ENCODE results near the gene HECW1. TPM values are rescaled to one million over a fixed set of nuclear protein-coding genes. Genes with fewer than 3 reads are reported as not detected.

HECW1 gene
- total RNA-seq, 2 experiments from 2014 or later = not detected

GRCh38 chr7:43283706-43284105 is 171.3 kb downstream of the HECW1 start:
- no peak overlapping the region for H3K4me3 Mint-ChIP-seq
- no peak overlapping the region for H3K27ac Mint-ChIP-seq
- CTCF ChIA-PET = interaction anchor here (0.6 kb wide), 1 partner anchor 108 kb away, joined by 3 read pairs; no protein-coding TSS in a partner anchor
- no peak for DNase-seq
- H3K4me1 Mint-ChIP-seq = no peaks in the 10 kb centered on the region
- no peaks in the 10 kb centered on the region for H3K9me3 Mint-ChIP-seq
- H3K27me3 Mint-ChIP-seq = peaks cover 19% of the 10 kb centered on the region
- no peaks in the 10 kb centered on the region for H3K36me3 Mint-ChIP-seq (ENCODE audit: low read depth)
- POLR2A ChIA-PET = no interaction called here

GRCh38 chr7:43289826-43290225 is 177.4 kb downstream of the HECW1 start:
- Mint-ChIP-seq H3K9me3 (peaks cover 5% of the 10 kb centered on the region), H3K4me1 (no peaks in the 10 kb centered on the region), H3K27ac (no peak overlapping the region), H3K27me3 (peaks cover 8% of the 10 kb centered on the region), H3K36me3 (ENCODE audit: low read depth) (no peaks in the 10 kb centered on the region), H3K4me3 (no peak overlapping the region)
- ChIA-PET CTCF (no interaction called here), POLR2A (no interaction called here)
- no peak for DNase-seq

- ChIA-PET POLR2A (no interaction called here), CTCF (no interaction called here)
- H3K9me3 Mint-ChIP-seq = peaks cover 5% of the 10 kb centered on the region
These were observed 178.5 kb downstream of the HECW1 start for GRCh38 chr7:43290978-43291377.

GRCh38 chr7:43291789-43292188 is 179.3 kb downstream of the HECW1 start:
- ChIA-PET CTCF (no interaction called here), POLR2A (no interaction called here)
- H3K36me3 Mint-ChIP-seq (ENCODE audit: low read depth) = no peaks in the 10 kb centered on the region
- no peaks in the 10 kb centered on the region for H3K4me1 Mint-ChIP-seq
- H3K27me3 Mint-ChIP-seq = peaks cover 7% of the 10 kb centered on the region
- H3K27ac Mint-ChIP-seq = no peak overlapping the region
- DNase-seq = no peak
- H3K9me3 Mint-ChIP-seq = peaks cover 5% of the 10 kb centered on the region
- no peak overlapping the region for H3K4me3 Mint-ChIP-seq

More at GRCh38 chr7:43290978-43291377, 178.5 kb downstream of the HECW1 start:
- Mint-ChIP-seq H3K4me3 (no peak overlapping the region), H3K4me1 (no peaks in the 10 kb centered on the region), H3K27ac (no peak overlapping the region), H3K27me3 (peaks cover 7% of the 10 kb centered on the region), H3K36me3 (ENCODE audit: low read depth) (no peaks in the 10 kb centered on the region)
- no peak for DNase-seq

- no peaks in the 10 kb centered on the region for H3K4me1 Mint-ChIP-seq
- H3K27me3 Mint-ChIP-seq = peaks cover 9% of the 10 kb centered on the region
- H3K36me3 Mint-ChIP-seq (ENCODE audit: low read depth) = no peaks in the 10 kb centered on the region
- no peak overlapping the region for H3K27ac Mint-ChIP-seq
- ChIA-PET POLR2A (no interaction called here), CTCF (no interaction called here)
- H3K9me3 Mint-ChIP-seq = peaks cover 5% of the 10 kb centered on the region
- DNase-seq = no peak
- H3K4me3 Mint-ChIP-seq = no peak overlapping the region
These were observed 179.9 kb downstream of the HECW1 start for GRCh38 chr7:43292384-43292783.

GRCh38 chr7:43294080-43294630 is 181.7 kb downstream of the HECW1 start:
- ChIA-PET CTCF (no interaction called here), POLR2A (no interaction called here)
- DNase-seq = no peak
- Mint-ChIP-seq H3K36me3 (ENCODE audit: low read depth) (no peaks in the 10 kb centered on the region), H3K27me3 (peaks cover 5% of the 10 kb centered on the region), H3K4me3 (no peak overlapping the region), H3K27ac (no peak overlapping the region), H3K4me1 (no peaks in the 10 kb centered on the region), H3K9me3 (peaks cover 5% of the 10 kb centered on the region)

GRCh38 chr7:43295429-43295828 is 183.0 kb downstream of the HECW1 start:
- H3K27me3 Mint-ChIP-seq = peaks cover 13% of the 10 kb centered on the region
- H3K27ac Mint-ChIP-seq = no peak overlapping the region
- DNase-seq = no peak
- no peaks in the 10 kb centered on the region for H3K36me3 Mint-ChIP-seq (ENCODE audit: low read depth)
- H3K4me1 Mint-ChIP-seq = no peaks in the 10 kb centered on the region
- H3K9me3 Mint-ChIP-seq = peaks cover 5% of the 10 kb centered on the region
- ChIA-PET POLR2A (interaction anchor here (0.6 kb wide), 1 partner anchor 130 kb away, joined by 3 read pairs; no protein-coding TSS in a partner anchor), CTCF (interaction anchor here (1.1 kb wide), 1 partner anchor 33 kb away, joined by 3 read pairs; no protein-coding TSS in a partner anchor)
- H3K4me3 Mint-ChIP-seq = no peak overlapping the region

- DNase-seq = no peak
- ChIA-PET CTCF (no interaction called here), POLR2A (no interaction called here)
- Mint-ChIP-seq H3K27ac (no peak overlapping the region), H3K36me3 (ENCODE audit: low read depth) (no peaks in the 10 kb centered on the region), H3K4me1 (no peaks in the 10 kb centered on the region), H3K9me3 (peaks cover 2% of the 10 kb centered on the region), H3K27me3 (peaks cover 15% of the 10 kb centered on the region), H3K4me3 (no peak overlapping the region)
These were observed 183.9 kb downstream of the HECW1 start for GRCh38 chr7:43296306-43296705.

GRCh38 chr7:43298617-43299016 is 186.2 kb downstream of the HECW1 start:
- Mint-ChIP-seq H3K27ac (no peak overlapping the region), H3K27me3 (peaks cover 18% of the 10 kb centered on the region), H3K4me3 (no peak overlapping the region), H3K9me3 (no peaks in the 10 kb centered on the region), H3K36me3 (ENCODE audit: low read depth) (no peaks in the 10 kb centered on the region), H3K4me1 (no peaks in the 10 kb centered on the region)
- CTCF ChIA-PET = no interaction called here
- POLR2A ChIA-PET = no interaction called here
- DNase-seq = no peak

- ChIA-PET POLR2A (no interaction called here), CTCF (no interaction called here)
- peaks cover 18% of the 10 kb centered on the region for H3K27me3 Mint-ChIP-seq
These were observed 187.7 kb downstream of the HECW1 start for GRCh38 chr7:43300121-43300520.

GRCh38 chr7:43302211-43302711 is 189.8 kb downstream of the HECW1 start:
- Mint-ChIP-seq H3K27ac (no peak overlapping the region), H3K9me3 (no peaks in the 10 kb centered on the region), H3K36me3 (ENCODE audit: low read depth) (no peaks in the 10 kb centered on the region), H3K4me3 (no peak overlapping the region), H3K4me1 (peaks cover 9% of the 10 kb centered on the region), H3K27me3 (peaks cover 13% of the 10 kb centered on the region)
- ChIA-PET CTCF (no interaction called here), POLR2A (no interaction called here)
- no peak for DNase-seq

More at GRCh38 chr7:43300121-43300520, 187.7 kb downstream of the HECW1 start:
- H3K4me1 Mint-ChIP-seq = peaks cover 6% of the 10 kb centered on the region
- no peaks in the 10 kb centered on the region for H3K9me3 Mint-ChIP-seq
- no peaks in the 10 kb centered on the region for H3K36me3 Mint-ChIP-seq (ENCODE audit: low read depth)
- no peak overlapping the region for H3K27ac Mint-ChIP-seq
- no peak overlapping the region for H3K4me3 Mint-ChIP-seq
- DNase-seq = no peak

- CTCF ChIA-PET = no interaction called here
- Mint-ChIP-seq H3K4me1 (peaks cover 9% of the 10 kb centered on the region), H3K27ac (no peak overlapping the region), H3K9me3 (no peaks in the 10 kb centered on the region), H3K36me3 (ENCODE audit: low read depth) (no peaks in the 10 kb centered on the region), H3K4me3 (no peak overlapping the region), H3K27me3 (peaks cover 13% of the 10 kb centered on the region)
- no peak for DNase-seq
- POLR2A ChIA-PET = no interaction called here
These were observed 190.5 kb downstream of the HECW1 start for GRCh38 chr7:43302773-43303460.

- peaks cover 9% of the 10 kb centered on the region for H3K4me1 Mint-ChIP-seq
- H3K27me3 Mint-ChIP-seq = peaks cover 13% of the 10 kb centered on the region
- no peak overlapping the region for H3K4me3 Mint-ChIP-seq
- DNase-seq = no peak
- no peak overlapping the region for H3K27ac Mint-ChIP-seq
- no peaks in the 10 kb centered on the region for H3K9me3 Mint-ChIP-seq
- ChIA-PET POLR2A (interaction anchor here (0.7 kb wide), 1 partner anchor 358 kb away, joined by 3 read pairs; no protein-coding TSS in a partner anchor), CTCF (no interaction called here)
- no peaks in the 10 kb centered on the region for H3K36me3 Mint-ChIP-seq (ENCODE audit: low read depth)
These were observed 191.3 kb downstream of the HECW1 start for GRCh38 chr7:43303740-43304241.

- DNase-seq = no peak
- peaks cover 9% of the 10 kb centered on the region for H3K4me1 Mint-ChIP-seq
- no peaks in the 10 kb centered on the region for H3K9me3 Mint-ChIP-seq
- no peak overlapping the region for H3K4me3 Mint-ChIP-seq
- ChIA-PET POLR2A (no interaction called here), CTCF (no interaction called here)
- no peaks in the 10 kb centered on the region for H3K36me3 Mint-ChIP-seq (ENCODE audit: low read depth)
- no peak overlapping the region for H3K27ac Mint-ChIP-seq
- H3K27me3 Mint-ChIP-seq = peaks cover 2% of the 10 kb centered on the region
These were observed 194.0 kb downstream of the HECW1 start for GRCh38 chr7:43306404-43306803.

Measured in activated CD4-positive, alpha-beta memory T cell treated with anti-CD3 and anti-CD28 coated beads, Interleukin-2, amount 10 ng/mL, durations not matched to agents 7 days and 5 days (primary cell).